GM23338 (cell line): ENCODE measurements around the gene SMNDC1. TPM values are rescaled to one million over a fixed set of nuclear protein-coding genes. Genes with fewer than 3 reads are reported as not detected.

Source experiments
- ATAC-seq: fragments of 200-7000 bp; cut with Tn5 transposase; 3 replicates; pipeline ENCODE4 v1.9.1; 2020
- DNase-seq: peaks from one replicate; pipeline ENCODE4 v3.0.0-alpha.2; 2015; ENCODE audit warnings: low spot score
- H2AFZ ChIP-seq: fragments of 200-600 bp; sonication (generic); 2 replicates; pipeline ENCODE4 v1.8.0; 2016; ENCODE audit warnings: antibody characterized with exemption, mild to moderate bottlenecking, moderate library complexity
- H3F3A ChIP-seq: fragments of 200-600 bp; sonication (generic); replicated peaks from 2 replicates; pipeline ENCODE4 v1.8.0; 2017; ENCODE audit warnings: antibody characterized with exemption, mixed run types, low read depth
- H3K27ac ChIP-seq: fragments of 200-600 bp; sonication (generic); 2 replicates; pipeline ENCODE4 v1.6.1; 2016; ENCODE audit warnings: low read depth
- H3K27me3 ChIP-seq: fragments of 200-600 bp; sonication (generic); 2 replicates; pipeline ENCODE4 v1.8.0; 2016; ENCODE audit warnings: mild to moderate bottlenecking, mixed run types, moderate library complexity; ENCODE audit not compliant: insufficient read depth
- H3K36me3 ChIP-seq: fragments of 200-600 bp; sonication (generic); 2 replicates; pipeline ENCODE4 v1.8.0; 2016; ENCODE audit warnings: mild to moderate bottlenecking; ENCODE audit not compliant: insufficient read depth
- H3K4me1 ChIP-seq: fragments of 200-600 bp; sonication (generic); 2 replicates; pipeline ENCODE4 v1.8.0; 2016; ENCODE audit warnings: mild to moderate bottlenecking, moderate library complexity; ENCODE audit not compliant: insufficient read depth
- H3K4me2 ChIP-seq: fragments of 200-600 bp; sonication (generic); 2 replicates; pipeline ENCODE4 v1.7.1; 2017; ENCODE audit warnings: mixed run types
- H3K4me3 ChIP-seq: fragments of 200-600 bp; sonication (generic); 2 replicates; pipeline ENCODE4 v1.6.1; 2016; ENCODE audit warnings: mixed run types
- H3K79me2 ChIP-seq: fragments of 200-600 bp; sonication (generic); replicated peaks from 2 replicates; pipeline ENCODE4 v1.8.0; 2017; ENCODE audit warnings: mild to moderate bottlenecking; ENCODE audit not compliant: insufficient read depth
- H3K9me2 ChIP-seq: fragments of 200-600 bp; sonication (generic); 2 replicates; pipeline ENCODE4 v1.8.0; 2017; ENCODE audit not compliant: insufficient read depth
- H4K20me1 ChIP-seq: fragments of 200-600 bp; sonication (generic); replicated peaks from 2 replicates; pipeline ENCODE4 v1.8.0; 2017; ENCODE audit warnings: mild to moderate bottlenecking; ENCODE audit not compliant: insufficient read depth
- H3K27ac Mint-ChIP-seq: 2 replicates; pipeline ENCODE4 v1.8.0; 2020; ENCODE audit warnings: inconsistent platforms, mild to moderate bottlenecking, moderate library complexity, mixed read lengths
- H3K27me3 Mint-ChIP-seq: 3 replicates; pipeline ENCODE4 v1.8.0; 2022; ENCODE audit warnings: low read depth, mild to moderate bottlenecking, moderate library complexity, mixed read lengths, inconsistent platforms; ENCODE audit not compliant: insufficient read depth, poor library complexity
- H3K36me3 Mint-ChIP-seq: 3 replicates; pipeline ENCODE4 v1.8.0; 2021; ENCODE audit warnings: low read depth, mild to moderate bottlenecking, inconsistent platforms, moderate library complexity, mixed read lengths
- H3K4me1 Mint-ChIP-seq: 3 replicates; pipeline ENCODE4 v1.8.0; 2020; ENCODE audit warnings: mild to moderate bottlenecking, inconsistent platforms, mixed read lengths
- H3K4me3 Mint-ChIP-seq: 3 replicates; pipeline ENCODE4 v1.8.0; 2021; ENCODE audit warnings: moderate library complexity, mild to moderate bottlenecking, inconsistent platforms, mixed read lengths
- H3K9me3 Mint-ChIP-seq: 3 replicates; pipeline ENCODE4 v1.8.0; 2020; ENCODE audit warnings: moderate library complexity, mild to moderate bottlenecking, inconsistent platforms, mixed read lengths
- CREB1 ChIP-seq: fragments of 250-450 bp; sonication (Bioruptor Pico); IDR thresholded peaks from 2 replicates; pipeline ENCODE4 v1.5.0; 2020; ENCODE audit warnings: low read depth, mild to moderate bottlenecking, moderate library complexity
- CTCF ChIP-seq, 2 experiments: fragments of 200-600 bp in 1 of 2; sonication (generic) in 1 of 2; conservative IDR thresholded peaks; 2 replicates each; pipeline versions ENCODE4 v1.5.1 to v1.6.1; 2016 to 2017; ENCODE audit warnings: antibody characterized with exemption in 2 of 2, low read depth in 2 of 2, mild to moderate bottlenecking in 2 of 2, moderate library complexity in 1 of 2
- ETS1 ChIP-seq: IDR thresholded peaks from 2 replicates; pipeline ENCODE4 v1.6.1; 2016; ENCODE audit warnings: antibody characterized with exemption
- EZH2 ChIP-seq: fragments of 200-600 bp; sonication (generic); IDR thresholded peaks from one replicate; pipeline ENCODE4 v1.8.0; 2017; ENCODE audit warnings: antibody characterized with exemption, mild to moderate bottlenecking, low read depth; ENCODE audit not compliant: unreplicated experiment
- EZH2phosphoT487 ChIP-seq: fragments of 200-600 bp; sonication (generic); IDR thresholded peaks from one replicate; pipeline ENCODE4 v1.8.1; 2018; ENCODE audit warnings: antibody characterized with exemption; ENCODE audit not compliant: unreplicated experiment
- JUNB ChIP-seq: IDR thresholded peaks from one replicate; pipeline ENCODE4 v1.6.1; 2016; ENCODE audit warnings: antibody characterized with exemption; ENCODE audit not compliant: unreplicated experiment
- NANOG ChIP-seq: IDR thresholded peaks from 2 replicates; pipeline ENCODE4 v1.6.1; 2016; ENCODE audit warnings: antibody characterized with exemption, borderline replicate concordance
- POLR2AphosphoS5 ChIP-seq: IDR thresholded peaks from 2 replicates; pipeline ENCODE4 v1.6.1; 2016; ENCODE audit warnings: antibody characterized with exemption, low read depth
- REST ChIP-seq: IDR thresholded peaks from one replicate; pipeline ENCODE4 v1.6.1; 2018; ENCODE audit warnings: antibody characterized with exemption; ENCODE audit not compliant: unreplicated experiment
- STAT1 ChIP-seq: IDR thresholded peaks from one replicate; pipeline ENCODE4 v1.6.1; 2016; ENCODE audit warnings: antibody characterized with exemption; ENCODE audit not compliant: unreplicated experiment
- ZNF114 ChIP-seq: fragments of 250-450 bp; sonication (Bioruptor Pico); IDR thresholded peaks from 2 replicates; pipeline ENCODE4 v1.5.0; 2020; ENCODE audit warnings: mild to moderate bottlenecking, moderate library complexity
- ZNF331 ChIP-seq: fragments of 250-450 bp; sonication (Bioruptor Pico); IDR thresholded peaks from 2 replicates; pipeline ENCODE4 v1.5.0; 2020; ENCODE audit warnings: low read depth, mild to moderate bottlenecking, moderate library complexity
- ZNF462 ChIP-seq: fragments of 250-450 bp; sonication (Bioruptor Pico); IDR thresholded peaks from 2 replicates; pipeline ENCODE4 v1.5.0; 2020; ENCODE audit warnings: mild to moderate bottlenecking, moderate library complexity
- polyA plus RNA-seq: library from polyadenylated mRNA; unstranded; fragments of >200 nt; fragmentation: Nextera tagmentation; extraction: Ambion mirVana; gene quantifications from 2 replicates; pipeline ENCODE4 v1.2.1, GENCODE V29; 2016
- total RNA-seq: library from RNA; depleted of rRNA; stranded (reverse); fragments of >200 nt; shearing (Covaris generic); gene quantifications from 2 replicates; pipeline ENCODE4 v1.2.3, GENCODE V29; 2014

SMNDC1 gene
- total and polyA plus RNA-seq, 2 experiments from 2014 or later, result 28.4 to 45.1 TPM

- Histone ChIP-seq H3K4me3 (no peak overlapping the region), H3K27me3 (no peaks in the 10 kb centered on the region), H3K36me3 (no peaks in the 10 kb centered on the region), H3K4me1 (peaks cover 10% of the 10 kb centered on the region), H3K27ac (no peak overlapping the region), H3K79me2 (no peaks in the 10 kb centered on the region), H2AFZ (no peak overlapping the region), H3F3A (no peaks in the 10 kb centered on the region), H4K20me1 (no peaks in the 10 kb centered on the region), H3K9me2 (no peaks in the 10 kb centered on the region; the same call in 1 of the 2 replicates), H3K4me2 (no peak overlapping the region)
- no peak overlapping the region for H3K4me3 Mint-ChIP-seq
- no peak overlapping the region for H3K27ac Mint-ChIP-seq
- DNase-seq, result no peak
- H3K4me1 Mint-ChIP-seq, result peaks cover 15% of the 10 kb centered on the region
- H3K36me3 Mint-ChIP-seq, result no peaks in the 10 kb centered on the region
- H3K9me3 Mint-ChIP-seq, result no peaks in the 10 kb centered on the region
- TF ChIP-seq ZNF331 (CRISPR knock-in tag) (no peak), POLR2AphosphoS5 (no peak), STAT1 (no peak), NANOG (no peak), EZH2 (no peak), JUNB (no peak), ZNF114 (CRISPR knock-in tag) (no peak), CTCF (conservative IDR thresholded peaks at IDR 0.05; ENCODE audit: low read depth in 2 of 2) (no peak), ZNF462 (no peak), CREB1 (no peak), EZH2phosphoT487 (no peak), REST (no peak), ETS1 (no peak)
- H3K27me3 Mint-ChIP-seq, result peaks cover 4% of the 10 kb centered on the region
- no peak for ATAC-seq
Measured at GRCh38 chr10:110344622-110345021, 39.9 kb upstream of the SMNDC1 start.
